ELF-1 (cell line): ENCODE measurements around the gene GARNL3.

Source experiments
- DNase-seq: peaks from one replicate; pipeline ENCODE4 v3.0.0-alpha.2; 2016; ENCODE audit warnings: low read depth, low spot score

The GARNL3 gene

GRCh38 chr9:127313042-127313560, 48.5 kb downstream of the GARNL3 start:
- DNase-seq = no peak

DNA sequence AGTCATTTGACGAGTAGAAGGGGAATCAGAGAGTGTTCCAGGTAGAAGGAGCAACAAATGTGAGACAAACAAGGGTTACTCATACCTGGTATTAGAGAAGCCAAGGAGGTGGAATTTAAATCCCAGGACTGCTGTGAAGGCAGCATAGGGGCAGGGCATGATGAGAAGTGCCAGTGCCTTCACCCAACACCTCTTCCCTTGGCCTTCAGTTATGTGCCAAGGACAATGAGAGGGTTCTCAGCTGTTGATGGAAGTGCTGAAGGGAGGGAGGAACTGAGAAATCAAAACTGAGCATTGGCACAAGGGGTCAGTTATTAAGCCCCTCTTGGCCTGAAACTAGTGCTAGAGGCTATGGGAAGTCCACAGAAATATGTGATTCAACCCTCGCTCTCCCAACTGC, 50.3 kb downstream of the GARNL3 start:
- no peak for DNase-seq

- no peak for DNase-seq
Observed at GRCh38 chr9:127316586-127317323, 52.2 kb downstream of the GARNL3 start.

DNA sequence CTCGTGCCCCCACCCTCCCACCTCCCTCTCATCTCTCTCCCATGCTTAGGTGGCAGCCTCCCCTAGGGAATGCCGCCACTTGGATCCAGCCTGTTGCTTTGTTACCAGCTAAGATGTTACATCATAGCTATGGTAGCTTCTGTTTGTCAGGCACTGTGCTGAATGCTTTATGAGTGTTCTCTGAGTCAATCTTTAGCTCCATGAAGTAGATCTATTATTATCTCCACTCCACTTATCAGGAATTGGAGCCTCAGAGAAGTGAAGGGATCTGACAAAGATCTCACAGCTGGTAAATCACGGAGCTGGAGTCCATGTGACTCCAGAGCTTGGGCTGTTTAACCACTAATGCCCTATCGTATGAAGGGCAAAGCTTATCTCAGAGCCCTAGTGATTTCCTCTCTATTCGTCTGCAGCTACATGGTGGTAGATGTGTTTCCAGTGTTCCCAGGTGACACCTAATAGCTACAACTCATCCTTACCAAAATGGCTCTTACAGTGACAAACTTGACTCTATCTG, 54.1 kb downstream of the GARNL3 start:
- no peak for DNase-seq

DNA sequence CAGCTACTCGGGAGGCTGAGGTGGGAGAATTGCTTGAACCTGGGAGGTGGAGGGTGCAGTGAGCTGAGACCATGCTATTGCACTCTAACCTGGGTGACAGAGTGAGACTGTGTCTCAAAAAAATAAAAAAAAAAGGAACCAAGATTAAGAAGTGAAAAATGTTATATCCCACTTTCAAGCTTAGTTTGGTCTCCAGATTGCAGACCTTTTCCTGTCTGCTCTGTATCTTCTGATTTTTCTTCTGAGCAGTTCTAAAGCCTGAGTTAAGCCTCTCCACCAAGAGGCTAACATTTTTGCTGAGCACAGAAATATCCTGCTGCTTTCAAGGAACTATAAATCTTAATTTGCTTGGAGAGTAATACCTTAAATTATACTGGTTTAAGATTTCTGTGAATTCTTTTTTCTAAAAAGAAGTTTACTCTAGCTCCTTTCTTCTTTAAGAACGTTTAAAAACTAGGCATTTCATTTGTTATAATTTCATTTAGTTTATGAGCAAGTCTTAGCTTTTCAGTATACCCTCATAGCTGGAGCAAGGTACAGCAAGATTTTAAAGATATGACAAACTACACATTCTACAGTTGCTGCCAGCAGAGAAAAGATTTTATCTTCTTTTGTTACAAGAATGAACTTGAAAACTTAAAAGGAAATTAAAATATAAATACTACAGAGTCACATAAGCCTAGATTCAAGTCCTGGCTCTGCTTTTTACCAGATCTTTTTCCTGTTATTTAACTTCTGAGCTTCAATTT, 55.0 kb downstream of the GARNL3 start:
- no peak for DNase-seq

GRCh38 chr9:127320115-127320378, 55.5 kb downstream of the GARNL3 start:
- DNase-seq = no peak

GRCh38 chr9:127323393-127323792, 58.8 kb downstream of the GARNL3 start:
- no peak for DNase-seq

DNA sequence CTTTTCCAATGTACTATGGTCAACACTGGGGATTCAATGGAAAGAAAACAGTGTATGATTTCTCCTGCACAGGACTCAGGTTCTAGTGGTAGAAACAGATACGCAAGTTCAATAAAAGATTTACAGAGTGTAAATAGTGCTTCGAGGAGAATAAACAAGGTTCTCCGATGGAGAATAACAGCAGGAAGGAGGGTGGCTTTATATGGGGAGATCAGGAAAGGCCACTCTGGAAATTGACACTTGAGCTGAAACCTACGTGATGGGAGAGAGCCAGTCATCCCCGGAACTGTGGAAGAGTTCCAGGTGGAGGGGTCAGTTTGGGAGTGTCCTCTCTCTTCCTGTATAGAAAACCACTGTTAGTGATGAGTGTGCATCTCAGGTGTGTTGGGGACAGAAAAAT, 65.9 kb downstream of the GARNL3 start:
- no peak for DNase-seq

DNA sequence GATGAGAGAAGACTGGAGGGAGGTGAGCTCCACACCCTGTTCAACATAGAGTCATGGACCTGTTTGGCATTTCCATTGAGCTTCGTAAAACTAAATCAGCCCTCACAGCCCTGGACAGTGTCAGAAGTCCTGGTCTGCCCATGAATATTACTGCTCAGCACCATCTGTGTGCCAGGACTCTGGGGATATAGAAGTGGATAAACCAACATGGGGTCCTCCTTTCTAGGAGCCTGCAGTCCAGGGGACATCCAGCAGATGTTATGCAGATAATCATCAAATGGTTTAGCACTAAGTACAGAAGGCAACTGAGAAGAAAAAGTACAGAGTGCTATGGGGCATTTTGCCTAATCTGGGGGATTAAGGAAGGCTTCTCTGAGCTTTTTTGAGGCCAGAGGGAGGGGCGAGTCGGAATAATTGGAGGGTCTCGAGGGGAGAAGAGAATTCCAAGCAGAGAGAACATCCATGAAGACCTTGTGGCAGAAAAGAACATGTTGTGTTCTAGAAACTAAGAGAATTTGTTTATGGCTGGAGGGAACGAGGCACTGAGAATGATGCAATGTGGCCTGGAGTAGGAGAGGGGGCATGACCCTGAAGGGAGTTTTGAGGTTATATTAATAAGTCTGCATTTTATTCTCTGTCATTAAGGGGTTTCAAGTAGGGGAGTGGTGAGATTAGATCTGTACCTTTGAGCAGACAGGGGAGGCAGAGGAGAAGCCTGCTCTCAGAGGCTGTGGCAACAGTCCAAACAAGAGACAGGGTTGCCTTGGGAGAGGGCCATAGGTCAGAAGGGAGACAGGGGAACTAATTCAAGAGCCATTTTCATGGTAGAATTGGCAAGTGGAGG, 68.9 kb downstream of the GARNL3 start:
- no peak for DNase-seq

DNA sequence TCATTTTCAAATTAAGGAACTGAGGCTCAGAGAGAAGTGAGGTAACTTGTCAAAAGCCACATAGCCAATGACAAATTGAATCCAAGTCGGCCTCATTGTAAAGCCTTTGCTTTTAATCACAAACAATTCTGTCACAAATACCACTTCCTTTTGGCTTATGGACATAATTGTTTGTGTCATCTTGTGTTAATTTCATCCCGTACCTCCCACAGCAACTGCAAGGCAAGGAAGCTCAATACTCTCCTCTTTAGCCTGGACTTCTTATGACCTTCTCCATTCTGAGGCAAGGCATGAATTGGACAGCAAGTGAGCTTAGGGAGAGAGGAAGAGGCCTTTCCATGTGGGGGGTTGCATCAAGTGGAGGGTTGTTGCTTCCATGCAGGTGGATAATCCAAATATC, 70.2 kb downstream of the GARNL3 start:
- DNase-seq = no peak

DNA sequence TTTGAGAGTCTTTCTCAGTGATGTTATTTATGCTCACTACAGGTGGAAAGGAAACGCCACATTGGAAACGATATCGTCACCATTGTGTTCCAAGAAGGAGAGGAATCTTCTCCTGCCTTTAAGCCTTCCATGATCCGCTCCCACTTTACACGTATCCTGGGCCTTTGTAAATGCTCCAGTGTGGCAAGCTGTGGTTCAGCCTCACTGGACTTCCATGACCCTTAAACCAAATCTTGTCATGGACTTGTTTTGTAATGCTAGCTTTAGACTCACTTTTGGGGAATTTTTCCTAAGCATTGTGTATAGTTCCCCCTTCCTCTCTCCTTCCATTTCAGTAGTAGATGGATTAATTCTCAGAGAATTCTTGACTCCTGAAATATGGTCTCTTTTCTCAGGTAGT, 71.5 kb downstream of the GARNL3 start:
- DNase-seq = no peak

DNA sequence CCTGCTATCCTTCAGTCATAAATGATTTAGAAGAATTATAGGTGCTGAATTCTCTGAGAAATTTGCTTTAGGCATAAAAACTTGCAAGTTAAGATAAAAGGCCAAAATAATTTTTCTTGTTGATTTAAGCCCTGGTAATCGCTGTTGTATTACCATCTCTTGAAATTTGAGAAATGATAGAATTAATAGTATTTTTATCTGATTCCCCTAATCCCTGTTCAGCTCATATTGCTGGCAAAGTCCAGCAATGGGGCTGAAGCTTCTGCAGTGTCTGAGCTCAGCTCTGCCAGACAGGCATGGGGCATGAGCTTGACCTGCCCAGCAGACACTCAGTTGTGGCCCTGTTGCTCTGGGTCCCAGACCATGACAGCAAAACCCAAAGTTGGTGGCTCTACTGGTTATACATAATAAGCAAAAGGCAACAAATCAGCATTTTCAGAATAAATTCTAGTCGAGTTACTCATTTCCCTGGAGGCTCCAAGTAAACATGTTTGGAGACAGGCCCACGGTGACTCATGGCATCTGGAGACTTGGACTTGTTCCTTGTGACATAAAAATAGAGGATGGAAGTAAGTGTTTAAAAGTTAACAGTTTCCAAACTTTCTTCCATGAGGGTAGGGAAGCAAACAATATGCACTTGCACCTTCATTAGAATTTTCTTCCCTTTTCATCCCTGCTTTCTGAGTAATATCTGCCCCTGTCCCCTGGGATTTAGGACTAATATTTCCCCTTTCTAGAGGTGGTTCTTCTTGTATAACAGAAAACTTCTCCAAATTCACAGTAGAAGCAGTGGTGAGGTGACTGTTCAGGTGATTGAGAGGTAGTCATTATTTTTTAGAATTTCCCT, 72.2 kb downstream of the GARNL3 start:
- DNase-seq = no peak

- no peak for DNase-seq
Observed at GRCh38 chr9:127340721-127341120, 76.1 kb downstream of the GARNL3 start.

DNA sequence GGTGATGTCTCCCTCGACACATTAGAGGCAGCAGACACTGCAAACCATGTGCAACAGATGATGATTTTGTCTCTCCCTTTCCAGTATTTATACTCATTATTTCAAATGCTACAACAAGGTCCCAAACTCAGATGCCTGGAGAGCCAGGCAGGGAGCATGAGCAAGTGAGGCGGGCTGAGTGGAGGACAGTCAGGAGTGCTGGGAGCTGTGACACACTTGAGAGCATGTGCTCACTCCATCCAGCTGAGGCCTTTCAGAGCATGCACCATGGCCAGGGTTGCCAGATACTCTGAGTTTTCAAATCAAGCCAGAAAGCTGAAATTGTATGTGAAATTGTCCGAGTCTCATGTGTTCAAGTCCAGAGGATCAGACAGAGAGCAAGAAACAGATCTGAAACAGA, 76.6 kb downstream of the GARNL3 start:
- no peak for DNase-seq

DNA sequence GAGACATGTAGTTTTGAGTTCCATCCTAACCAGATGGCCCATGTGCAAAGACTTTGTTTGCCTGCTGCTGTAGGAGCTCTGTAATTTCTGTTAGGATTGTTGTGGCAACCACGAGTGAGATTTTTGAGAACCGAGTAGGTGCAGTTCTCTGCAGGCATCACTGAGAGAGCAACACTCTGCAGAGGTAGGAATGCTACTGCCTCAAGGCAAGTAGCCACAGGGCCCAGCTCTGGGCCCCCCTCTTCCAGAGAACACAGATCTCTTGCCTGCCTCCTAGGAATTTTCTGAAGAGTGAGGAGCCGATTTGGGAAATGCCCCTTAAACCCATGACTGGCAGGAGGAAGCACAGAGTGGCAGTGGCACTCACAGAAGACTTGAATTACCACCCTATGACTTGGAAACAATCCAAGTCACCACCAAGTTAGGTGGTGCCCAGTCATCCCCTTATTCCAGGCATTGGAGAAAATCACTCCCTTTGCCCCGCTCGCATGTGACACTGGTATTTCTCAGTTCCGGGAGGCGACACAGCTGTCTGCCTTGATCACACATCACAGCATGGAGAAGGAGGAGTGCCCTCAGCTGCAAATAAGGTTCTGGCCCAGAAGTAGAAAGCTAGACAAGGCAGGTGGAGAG, 79.9 kb downstream of the GARNL3 start:
- peak; percentile 15 for DNase-seq

DNA sequence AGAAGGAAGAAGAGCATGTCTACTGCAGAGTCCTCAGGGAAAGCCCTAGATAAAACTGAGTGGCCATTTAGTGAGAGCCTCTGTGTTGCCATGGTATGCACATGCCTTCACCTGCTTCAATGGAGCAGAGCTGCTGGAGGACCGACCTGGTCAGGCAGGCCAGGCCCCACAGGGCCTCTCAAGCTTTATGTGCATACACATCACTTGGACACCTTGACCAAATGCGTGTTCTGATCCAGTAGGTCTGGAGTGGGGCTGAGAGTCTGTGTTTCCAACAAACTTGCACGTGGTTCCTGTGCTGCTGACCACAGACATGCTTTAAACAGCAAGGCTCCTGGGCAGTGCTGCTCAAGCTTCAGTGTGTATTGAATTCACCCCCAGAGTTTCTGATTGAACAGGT, 81.0 kb downstream of the GARNL3 start:
- DNase-seq = no peak

- DNase-seq = no peak
Observed at GRCh38 chr9:127346584-127346983, 82.0 kb downstream of the GARNL3 start.

- DNase-seq = no peak
Observed at GRCh38 chr9:127347831-127348776, 83.5 kb downstream of the GARNL3 start.

DNA sequence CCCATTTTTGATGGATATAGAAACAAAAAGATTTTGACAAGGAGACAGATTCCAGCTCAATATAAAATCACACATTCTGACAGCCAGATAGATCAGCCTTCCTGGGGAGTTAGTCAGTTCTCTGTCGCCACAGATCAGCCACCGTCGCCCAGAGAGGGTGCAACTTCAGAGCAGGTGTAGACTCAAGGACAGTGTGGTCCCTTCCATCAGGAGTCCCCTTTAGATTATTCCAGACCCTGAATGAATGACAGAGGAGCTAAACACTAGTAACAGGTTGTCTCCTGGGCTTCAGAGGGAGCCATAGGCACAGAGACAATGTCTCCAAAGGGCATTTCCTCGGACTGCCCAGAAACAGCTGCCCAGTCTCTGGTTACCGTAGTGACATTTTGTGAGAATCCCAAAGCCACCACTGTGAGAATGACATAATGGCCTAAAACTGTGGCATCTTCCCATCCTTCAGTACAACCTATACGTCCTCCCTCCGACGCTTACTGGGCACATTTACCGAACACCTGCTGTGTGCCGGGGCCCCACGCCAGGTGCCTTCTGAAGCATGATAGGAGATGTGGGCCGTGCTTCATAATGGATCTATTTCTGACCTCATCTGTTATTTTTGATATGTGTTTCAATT, 85.0 kb downstream of the GARNL3 start:
- DNase-seq = no peak
